ENCODE results near the gene SLC7A10.

SLC7A10 gene

DNA sequence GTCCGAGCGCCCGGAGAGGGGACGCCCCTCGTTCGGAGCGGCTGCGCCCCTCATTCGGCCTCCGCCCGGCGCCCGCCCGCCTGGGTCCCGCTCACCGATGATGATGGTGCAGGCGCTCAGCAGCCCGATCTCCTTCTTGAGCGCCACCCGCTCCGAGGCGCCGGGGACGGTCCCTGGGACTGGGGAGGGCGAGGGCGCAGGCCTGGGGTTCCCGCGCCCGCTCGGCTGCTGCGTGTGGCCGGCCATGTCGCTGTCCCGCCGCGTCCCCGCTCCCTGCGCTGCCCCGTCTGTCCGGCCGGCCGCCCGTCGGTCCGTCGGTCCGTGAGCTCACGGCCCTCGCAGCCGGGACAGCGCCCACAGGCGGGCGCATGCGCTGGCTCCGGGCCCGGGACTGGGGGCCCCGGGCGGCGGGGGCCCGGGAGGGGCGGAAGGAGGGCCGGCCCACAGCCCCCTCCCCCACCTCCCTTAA lies at the start of gene SLC7A10:
Gene SLC7A10 (minus strand): TSS at position 393 of the 469 bp plus-strand sequence. CDS start 147 bp downstream, at position 246.
- no peak for DNase-seq

DNA sequence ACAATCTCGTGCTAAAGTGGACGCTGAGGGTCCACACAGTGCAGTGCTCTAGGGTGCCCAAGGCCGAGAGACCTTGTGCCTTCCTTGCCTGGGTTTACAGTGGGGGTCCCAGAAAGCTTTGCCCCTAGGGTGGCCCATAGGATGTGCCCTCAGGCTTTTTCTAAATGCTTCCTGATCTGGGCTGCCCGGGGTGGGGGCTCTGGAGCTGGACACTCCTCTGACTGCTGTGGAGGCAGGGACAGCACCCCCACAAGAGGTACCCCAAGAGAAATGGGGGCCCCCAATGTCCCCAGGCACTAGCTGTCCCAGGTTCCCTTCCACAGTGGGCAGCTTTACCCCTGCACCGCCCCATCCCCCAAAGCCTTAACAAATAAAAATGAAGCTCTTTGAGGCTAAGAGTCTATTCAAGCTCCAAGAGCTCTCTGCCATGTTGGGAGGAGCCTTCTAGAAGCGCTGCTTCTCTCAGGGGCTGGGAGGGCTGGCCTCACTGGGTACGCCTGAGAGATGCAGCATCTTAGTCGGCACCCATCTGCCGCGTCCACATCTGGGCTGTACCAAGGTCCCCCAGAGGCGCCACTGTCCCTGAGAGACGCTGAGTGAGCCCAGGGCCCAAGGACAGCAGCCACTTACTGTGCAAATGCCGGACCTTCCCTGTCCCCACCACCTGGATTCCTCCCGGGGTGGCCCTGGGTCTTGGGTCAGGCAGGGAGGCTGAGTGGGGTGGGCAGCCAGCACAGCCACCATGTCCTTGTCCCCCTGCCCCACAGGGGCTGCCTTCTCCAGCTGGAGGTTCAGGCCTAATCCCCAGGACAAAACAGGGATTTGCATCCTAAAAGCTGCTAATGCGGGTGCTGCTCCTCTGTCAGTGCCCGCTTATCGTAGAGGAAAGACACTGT lies 49.3 kb upstream of the SLC7A10 start:
- DNase-seq, result no peak

DNA sequence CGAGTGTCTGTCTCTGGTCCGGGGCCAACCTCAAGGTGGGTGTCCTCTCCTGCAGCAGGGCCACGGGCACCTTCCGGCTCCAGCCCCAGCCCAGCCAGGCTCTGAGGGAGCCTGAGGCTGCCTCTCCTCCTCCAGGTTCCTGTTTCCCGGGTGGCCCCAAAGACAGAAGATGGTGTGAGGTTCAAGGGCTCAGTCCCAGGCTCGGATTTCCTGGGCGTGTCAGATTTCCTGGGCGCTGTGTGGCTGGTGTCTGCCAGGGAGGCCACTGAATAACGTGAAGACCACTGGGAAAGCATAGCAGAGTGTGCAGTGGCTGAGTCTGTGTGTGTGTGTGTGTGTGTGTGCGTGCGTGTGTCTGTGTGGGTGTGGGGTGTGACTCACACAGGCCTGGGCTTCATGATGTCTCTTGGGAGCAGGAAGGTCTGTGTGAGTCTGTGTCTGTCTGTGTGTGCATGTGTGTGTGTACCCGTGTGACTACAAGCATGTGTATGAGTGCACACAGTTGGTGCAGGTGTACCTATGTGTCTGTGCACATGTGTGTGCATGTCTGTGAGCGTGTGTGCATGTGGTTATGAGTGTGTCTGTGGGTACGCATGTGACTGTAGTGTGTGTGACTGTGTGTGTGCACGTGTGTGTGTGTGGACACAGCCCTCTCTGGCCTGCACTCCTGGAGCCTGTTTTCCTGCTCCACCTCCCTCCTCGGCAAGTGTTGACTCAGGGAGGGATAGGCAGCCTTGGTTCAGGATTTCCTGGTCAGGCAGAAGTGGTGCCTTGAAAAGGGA lies 48.4 kb upstream of the SLC7A10 start:
- DNase-seq, result no peak

DNA sequence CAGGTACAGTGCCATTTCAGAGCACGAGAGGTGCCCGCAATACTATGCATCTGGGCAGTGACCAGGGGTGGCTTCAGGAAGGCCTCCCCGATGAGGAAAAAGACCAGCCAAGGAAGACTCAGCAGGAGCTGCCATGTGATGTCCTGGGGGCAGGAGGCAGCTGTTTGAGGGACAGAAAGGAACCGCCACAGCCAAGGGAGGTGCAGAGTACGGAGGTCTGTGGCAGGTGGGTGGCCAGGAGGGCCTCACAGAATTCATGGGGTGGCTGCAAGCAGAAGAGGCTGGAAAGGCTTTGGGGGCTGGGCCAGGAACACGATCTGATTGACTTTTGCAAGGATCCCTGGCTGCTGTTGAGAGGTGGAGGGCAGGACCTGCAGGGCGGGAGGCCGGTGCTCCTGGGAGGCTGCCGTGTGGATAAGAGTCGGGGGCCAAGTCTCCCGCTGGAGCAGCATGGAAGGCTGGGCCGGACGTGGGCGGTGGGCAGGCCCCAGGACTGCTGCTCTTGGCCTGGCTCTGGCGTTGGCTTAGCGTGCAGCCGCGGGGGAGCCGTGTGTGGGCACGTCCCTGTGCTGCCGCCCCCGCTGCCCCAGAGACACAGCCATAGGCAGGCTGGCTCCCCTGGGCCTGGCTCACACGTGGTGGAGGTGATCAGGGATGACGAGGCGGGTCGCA lies 47.6 kb upstream of the SLC7A10 start:
- DNase-seq, result no peak

DNA sequence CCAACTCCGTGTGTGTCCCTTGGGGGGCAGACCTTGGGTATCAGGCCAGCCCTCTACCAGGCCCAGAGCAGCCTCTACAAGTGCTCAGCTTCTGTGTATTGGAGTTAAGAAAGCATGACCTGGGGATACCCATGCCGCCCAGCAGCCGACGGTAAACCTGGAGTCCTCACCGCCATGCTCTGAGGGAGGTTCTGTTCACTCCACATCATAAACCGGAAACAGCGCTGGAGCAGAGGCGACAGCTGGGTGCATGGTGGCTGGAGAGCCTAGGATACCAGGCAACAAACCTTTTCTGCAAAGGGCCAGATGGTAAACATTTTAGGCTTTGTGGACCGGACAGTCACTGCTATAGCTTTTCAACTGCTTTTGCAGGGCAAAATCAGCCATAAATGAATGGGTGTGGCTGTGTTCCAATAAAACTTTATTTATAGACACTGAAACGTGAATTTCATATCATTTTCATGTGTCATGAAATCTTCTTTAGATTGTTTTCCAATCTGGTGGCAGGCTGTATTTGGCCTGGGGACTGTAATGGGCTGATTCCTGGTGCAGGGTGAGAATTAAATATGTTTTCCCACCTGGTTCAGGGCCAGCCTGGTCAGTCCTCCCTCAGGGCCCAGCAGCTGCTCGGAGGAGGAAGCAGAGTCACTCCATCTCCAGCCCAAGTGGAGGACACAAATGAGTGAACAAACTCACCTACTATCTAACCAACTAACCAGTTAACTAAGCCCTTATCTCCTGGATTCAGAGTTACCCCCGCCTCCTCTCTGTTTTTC lies 45.8 kb upstream of the SLC7A10 start:
- no peak for DNase-seq

DNA sequence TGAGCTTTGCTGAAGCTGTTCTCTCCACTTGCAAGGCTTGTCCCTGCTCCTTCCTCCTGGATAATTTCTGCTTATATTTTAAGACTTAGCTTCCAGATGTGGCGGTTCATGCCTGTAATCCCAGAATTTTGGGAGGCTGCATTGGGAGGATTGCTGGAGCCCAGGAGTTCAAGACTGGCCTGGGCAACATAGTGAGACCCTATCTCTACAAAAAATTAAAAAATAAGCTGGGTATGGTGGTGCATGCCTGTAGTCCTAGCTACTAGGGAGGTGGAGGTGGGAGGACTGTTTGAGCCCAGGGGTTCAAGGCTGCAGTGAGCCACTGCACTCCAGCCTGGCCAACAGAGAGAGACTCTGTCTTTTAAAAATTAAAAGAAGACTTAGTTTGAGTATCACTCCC lies 45.1 kb upstream of the SLC7A10 start:
- no peak for DNase-seq

DNA sequence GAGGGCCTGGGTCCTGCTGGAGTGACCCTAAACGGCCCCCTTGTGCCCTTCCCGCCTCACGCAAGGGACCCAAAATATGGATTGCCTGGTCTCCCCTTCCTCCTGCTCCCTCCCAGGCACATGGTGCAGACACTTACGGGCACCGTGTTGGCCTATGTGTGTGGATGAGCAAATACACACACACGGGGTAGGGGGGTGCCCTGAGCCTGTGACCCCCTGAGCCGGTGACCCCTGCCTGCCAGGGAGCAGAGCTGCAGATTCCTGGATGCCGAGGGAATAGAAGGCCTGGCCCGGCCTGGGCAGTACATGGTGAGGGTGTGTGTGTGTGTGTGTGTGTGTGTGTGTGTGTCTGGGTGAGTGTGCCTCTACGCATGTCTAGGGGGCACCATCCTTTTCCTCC lies 43.4 kb upstream of the SLC7A10 start:
- DNase-seq, result no peak

DNA sequence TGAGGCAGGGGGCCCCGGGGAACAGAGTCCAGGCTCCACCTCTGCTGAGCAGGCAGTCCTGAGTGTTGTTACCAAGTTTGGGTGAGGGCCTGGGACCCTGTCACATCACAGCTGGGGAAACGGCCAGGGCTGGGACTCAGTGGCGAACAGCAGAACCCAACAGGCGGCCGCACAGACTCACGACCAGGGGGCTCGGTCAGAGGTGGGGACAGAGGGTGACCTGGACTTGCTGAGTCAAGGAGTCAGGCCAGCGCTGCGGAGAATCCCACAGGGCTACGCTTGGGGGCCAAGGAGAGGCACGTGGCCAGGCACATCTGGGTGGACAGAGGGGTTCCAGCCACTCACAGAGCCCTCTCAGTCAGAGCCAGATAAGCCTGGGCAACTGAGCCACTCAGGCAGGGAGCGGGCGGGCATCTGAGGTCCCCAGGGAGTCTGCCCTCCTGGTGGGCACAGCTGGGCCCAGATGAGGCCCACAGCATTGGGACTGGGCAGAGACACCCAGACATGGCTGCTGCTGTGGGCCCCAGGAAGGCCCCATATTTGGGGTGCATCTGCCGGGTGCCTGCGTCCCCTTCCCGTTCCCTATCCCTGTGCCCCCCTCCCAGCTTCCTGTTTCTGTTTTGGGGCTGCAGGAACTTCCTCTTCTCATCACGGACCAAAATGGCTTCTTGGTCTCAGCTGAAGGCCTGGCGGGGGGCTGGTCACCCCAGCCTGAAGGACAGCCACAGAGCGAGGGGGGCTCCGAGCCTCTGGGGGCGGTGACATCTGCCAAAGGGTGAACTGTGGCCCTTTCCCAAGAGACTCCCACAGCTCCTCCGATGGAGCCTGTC lies 42.7 kb upstream of the SLC7A10 start:
- DNase-seq, result no peak

DNA sequence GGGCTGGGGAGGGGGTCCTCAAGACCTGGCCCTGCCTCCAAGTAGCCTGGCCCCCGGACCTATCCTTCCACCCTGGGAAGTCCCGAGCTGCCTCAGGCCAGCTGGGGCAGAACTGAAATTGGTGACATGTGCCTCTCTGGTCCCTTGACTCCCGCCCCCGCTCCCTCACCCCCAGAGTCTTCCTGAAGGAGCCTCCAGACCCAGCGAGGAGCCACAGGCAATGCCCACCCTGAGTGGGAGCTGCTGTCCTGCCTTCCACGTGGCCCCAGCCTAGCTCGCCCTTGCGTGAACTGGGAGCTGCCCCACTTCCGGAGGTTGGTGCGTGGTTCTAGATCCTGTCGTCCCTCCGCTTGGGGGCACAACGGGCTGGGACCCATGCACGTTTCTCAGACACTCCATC lies 42.1 kb upstream of the SLC7A10 start:
- no peak for DNase-seq

DNA sequence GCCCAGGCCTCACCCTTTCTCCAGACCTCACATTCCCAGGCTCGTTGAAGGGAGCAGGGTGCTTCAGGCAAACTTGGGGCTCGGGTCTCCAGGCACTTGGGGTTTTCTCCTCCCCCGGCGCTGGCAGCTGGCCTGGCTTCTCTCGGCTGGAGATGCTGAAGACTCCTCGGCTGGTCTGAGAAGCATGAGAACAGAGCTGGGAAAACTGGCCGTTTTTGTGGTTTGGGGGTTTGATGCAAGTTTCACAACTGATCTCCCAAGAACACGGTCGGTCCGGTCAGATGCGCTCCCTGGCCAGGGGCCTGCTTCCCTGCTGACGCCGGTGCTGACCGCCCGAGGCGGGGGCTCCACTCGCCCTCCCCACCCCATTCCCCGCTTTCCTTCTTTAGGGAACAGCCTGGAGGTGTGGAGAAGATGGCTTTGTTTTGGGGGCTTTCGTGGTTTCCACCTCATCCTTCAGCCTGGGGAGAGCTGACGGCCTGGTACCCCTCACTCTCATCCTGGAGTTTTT lies 41.4 kb upstream of the SLC7A10 start:
- no peak for DNase-seq

DNA sequence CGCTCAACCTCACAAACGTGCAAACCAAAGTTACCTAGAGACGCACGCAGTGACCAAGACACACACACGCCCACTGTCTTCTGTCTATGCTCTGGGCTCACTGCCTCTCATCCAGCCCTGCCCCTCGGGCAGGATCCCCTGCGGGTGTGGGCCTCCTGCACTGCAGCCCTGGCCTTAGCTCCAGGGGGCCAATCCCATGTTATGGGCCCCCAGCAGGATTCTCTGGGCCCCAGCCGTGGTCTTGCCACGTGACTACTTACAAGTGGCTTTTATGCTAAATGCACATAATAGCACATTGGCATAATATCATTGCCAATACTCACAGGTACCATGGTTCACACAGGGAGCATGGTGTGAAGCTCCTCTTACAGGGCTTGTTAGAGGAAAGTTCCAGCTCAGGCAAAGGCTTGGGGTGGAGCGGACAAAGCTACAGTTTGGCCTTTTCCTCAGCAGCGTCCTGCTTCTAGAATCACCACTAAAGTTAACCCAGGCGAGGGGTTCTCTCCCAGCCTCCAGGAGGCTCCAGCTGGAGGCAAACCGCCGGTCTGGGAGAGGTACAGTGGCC lies 39.3 kb upstream of the SLC7A10 start:
- DNase-seq, result no peak

DNA sequence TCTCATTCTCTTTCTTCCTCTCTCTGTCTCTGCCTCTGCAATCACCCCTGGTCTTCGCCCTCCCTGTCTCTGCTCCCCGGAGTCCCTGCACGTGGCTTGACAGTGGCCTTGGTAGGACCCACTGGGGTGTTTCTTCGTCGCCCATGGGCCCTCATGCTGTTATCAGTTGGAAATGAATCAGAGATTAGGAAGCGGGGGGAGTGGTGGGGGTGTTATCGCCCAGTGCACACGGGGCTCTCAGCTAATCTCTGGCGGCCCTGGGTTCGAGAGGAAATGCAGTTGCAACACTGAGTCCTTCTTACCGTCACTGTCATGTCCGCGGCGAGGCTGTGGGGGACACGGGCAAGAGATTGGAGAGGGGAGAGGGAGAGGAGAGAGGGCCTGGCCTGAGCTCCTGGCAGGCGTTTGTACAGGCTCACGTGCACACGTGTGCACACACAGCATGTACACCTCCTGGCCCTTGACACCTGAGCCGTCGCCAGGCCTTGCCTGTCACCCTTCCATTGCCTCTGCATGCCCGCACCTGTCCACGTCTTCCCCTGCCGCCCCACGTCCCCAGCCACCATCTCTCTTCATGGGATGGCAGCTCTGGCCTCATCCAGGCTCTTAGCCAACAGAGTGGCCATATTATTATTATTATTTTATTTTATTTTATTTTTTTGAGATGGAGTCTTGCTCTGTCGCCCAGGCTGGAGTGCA lies 37.8 kb upstream of the SLC7A10 start:
- no peak for DNase-seq

DNA sequence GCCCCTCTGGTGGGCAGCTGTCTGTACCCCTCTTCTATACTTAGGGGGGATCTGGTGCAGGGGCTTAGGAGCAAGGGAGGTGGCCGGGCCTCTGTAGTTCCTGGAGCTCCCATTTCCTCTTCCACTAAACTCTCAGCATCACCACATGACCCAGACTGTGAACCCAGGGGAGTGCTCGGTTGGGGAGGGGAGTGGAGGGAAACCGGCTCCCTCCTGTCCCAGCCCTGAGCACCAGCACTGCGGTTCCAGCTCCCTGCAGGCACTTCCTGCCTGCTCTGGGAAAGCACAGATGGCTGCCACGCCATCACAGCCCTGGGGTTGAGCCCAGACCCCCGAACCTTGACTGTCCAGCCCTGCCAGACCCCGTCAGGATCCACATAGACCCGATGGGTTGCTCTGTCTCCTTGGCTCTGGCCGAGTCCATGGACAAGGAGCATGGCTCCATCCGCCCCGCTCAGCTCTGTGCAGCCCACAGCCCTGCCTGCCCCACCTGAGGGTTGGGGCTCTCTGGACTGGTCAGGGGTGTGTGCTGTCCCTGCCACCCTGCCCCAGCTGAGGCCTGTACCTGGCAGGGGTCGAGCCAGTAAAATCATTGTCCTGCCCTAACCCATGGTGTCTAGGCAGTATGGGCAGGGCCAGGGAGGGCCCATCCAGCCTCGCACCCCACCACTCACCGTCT lies 36.0 kb upstream of the SLC7A10 start:
- DNase-seq, result no peak

DNA sequence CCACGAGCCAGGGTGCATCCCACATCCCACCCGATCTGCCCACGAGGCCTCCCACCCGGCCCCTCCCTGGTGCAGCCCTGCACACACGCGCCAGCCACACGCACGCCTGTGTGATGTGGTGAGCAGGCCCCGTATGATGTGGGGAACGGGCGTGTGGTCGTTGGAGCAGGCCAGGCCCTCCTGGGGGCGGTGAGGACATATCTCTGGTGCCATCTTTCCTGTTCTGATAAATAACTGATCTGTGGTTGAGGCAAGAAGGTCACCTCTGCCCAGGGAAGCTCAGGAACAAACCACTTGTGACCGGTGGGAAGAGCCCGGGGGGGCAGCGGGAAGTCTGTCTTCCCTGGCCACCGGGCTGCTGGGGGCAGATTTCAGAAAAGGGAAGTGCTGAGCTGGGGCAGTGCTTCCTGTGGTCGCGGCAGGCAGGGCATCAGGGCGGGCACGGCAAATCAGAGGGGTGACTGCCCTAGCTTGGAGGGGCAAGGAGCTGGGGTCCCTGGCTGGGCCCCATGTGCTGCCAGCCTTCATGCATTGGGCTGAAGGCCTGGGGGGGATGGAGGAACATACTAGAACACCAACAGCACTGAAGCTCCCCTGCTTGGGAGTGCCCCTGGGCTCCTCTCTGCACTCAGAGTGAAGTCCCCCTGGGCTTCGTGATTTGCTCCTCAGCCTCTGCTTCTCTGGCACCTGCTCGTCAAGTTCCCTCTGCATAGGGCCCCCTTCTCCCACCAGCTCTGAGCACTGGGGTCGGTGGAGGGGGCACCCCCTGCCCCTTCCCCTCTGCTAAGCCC lies 35.2 kb upstream of the SLC7A10 start:
- DNase-seq, result no peak

DNA sequence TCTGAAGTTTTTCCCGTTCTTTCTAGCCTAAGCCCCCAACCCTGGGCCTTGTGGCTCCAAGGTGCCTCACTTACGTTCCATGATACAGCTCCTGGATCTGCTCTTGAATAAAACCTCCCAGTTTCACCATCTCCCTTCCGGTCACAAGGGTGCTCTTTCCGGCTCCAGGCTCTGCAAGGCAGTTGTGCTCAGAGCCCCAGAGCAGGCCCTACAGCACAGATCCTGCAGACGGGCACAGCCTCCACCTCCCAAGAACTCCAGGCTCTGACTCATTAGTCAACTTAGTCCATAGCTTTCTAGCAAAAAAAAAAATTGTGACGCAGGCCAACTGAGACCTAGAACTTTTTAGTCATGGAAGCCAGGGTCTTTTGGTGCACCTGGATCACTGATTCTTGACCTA lies 33.9 kb upstream of the SLC7A10 start:
- DNase-seq, result no peak

DNA sequence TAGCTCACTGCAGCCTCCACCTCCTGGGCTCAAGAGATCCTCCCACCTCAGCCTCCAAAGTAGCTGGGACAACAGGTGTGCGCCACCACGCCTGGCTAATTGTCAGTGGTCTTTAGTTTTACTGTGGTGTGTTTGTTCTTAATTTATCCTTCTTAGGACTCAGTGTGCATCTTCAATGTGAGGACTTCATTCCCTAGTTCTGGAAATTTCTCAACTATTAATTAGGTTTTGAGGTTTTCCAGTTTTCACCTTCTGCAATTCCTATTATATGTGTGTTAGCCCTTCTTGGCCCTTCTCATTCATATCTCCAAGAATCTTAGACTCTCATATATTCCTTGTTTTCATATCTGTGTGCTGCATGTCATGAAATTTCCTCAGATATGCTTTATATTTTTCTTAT lies 32.2 kb upstream of the SLC7A10 start:
- no peak for DNase-seq

DNA sequence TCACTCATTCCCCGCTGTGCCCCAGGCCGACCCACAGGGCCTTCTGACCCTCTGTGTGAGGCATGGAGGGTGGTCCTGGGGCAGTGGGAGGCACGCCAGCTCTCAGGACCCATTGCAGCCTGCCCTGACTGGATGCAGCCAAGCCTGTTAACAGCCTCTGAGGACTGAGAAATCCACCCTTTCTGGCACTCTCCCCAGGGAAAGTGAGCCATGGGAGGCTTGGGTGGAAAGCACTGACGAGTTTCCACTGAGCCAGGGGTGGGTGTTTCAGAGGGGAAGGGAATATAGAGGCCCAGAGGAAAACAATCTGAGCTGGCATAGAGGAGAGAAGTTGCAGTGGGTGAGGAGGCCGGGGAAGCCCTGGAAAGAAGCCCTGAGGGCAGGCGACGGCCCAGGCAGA lies 30.6 kb upstream of the SLC7A10 start:
- DNase-seq, result no peak

DNA sequence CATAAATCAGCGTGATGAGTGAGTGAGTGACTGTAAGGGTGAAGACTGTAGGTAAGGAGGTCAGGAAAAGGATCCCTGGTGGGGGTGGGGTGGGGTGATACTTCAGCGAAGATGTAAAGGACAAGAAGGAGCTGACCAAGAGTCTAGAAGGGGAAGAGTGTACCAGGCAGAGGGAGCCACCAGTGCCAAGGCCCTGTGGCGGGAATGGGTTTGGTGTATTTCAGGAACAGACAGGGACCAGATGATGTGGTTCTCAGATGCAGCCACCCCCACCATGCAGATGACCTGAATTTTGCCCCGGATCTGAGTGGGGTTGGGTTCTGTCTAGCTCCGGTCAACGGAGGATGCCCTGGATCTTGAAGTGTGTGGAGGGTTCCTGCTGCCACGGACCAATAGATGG lies 30.1 kb upstream of the SLC7A10 start:
- no peak for DNase-seq

DNA sequence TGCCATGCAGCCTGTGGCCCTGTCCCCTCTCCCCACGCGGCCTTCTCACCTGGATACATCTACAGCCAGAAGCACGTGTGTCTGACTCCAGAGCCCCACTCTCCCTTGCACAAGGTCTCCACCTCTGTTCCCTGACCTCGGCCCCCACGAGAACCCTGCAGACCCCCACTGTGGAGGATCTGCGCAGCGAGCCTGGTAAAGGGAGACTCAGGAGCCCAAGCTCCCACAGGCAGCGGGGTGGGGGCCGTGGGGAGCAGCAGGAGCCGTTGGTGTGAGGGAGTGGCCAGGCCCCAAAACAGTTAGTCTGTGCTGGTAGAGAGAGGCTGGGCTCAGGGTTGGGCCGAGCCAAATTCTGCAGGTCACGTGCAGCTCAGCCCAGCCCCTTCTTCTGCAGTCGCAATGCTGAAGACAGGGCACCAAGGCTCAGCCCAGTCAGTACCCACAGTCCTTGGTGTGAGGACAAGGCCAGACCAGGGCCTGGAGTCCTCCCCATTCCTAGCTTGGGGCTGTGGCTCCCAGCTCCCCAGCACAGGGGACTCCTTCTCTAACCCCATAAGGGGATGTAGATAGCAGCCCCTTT lies 28.7 kb upstream of the SLC7A10 start:
- DNase-seq, result no peak

All from NCI-H1694 (cell line).